ENCODE data around the gene COL27A1.
"Not testable (repeated sequence)": the region's sequence is repeated elsewhere in the genome, so short reads cannot be mapped to it uniquely, and the experiment has no call there.

COL27A1 gene

DNA sequence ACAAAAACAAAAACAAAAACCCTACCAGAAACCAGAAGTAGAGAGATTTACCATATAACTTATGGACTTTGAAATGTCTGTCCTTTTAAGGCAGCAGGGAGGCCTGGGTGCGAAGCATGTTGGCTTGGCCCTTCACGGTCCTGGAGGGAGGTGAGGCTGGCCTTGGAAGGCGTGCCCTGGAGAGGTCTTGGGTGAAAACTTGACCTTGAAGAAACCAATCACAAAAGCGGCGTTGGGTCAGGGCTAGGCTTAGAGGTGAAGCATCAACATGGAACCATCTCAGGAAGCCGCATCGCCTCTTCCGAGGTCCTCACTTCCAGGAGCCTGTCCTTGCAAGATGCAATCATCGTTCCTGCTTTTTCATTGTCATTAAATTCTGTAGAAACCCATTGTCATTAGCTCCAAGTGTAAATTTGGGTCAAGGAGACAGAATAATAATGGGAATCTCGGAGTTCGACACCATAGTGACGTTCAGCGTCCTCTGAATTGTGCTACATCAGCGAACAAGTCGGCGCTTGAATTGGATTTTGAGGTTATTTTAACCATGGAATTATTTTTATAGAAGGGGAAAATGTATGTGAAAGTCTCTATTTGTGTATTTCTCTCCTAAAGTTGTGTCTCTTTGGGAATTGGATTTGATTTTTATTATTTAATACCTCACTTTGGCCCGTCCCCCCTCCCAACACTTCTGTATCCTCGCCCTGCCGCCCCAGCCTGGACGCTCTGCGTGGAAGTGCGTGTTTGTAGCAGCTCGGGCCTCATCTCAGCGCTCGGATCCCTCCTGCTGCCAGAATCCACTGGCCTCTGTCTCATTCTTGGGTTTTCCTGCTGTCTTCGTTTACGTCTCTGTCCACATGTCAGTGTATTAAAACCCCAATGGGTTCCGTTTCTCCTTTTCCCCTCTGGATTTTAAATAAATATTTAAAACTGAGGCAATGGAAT is 156.5 kb downstream of the COL27A1 start:
- no peak for DNase-seq

DNA sequence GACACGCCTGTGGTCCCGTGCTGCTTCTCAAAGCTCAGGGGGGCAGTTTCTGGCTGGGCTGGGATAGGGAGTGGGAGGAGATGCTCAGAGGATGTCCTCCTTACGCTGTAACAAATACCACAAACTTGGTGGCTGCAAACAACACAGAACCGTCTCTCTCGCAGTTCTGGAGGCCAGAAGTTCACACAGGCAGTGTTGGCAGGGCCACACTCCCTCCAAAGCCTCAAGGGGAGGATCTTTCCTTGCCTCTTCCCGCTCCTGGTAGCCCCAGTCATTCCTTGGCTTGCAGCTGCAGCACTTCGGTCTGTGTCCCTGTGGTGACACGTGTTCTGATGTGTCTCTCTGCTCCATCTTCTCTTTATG is 157.2 kb downstream of the COL27A1 start:
- no peak for DNase-seq

- DNase-seq: no peak
Observed at GRCh38 chr9:114313186-114313585, 157.8 kb downstream of the COL27A1 start.

GRCh38 chr9:114314256-114314867 is 159.0 kb downstream of the COL27A1 start:
- DNase-seq: no peak

DNA sequence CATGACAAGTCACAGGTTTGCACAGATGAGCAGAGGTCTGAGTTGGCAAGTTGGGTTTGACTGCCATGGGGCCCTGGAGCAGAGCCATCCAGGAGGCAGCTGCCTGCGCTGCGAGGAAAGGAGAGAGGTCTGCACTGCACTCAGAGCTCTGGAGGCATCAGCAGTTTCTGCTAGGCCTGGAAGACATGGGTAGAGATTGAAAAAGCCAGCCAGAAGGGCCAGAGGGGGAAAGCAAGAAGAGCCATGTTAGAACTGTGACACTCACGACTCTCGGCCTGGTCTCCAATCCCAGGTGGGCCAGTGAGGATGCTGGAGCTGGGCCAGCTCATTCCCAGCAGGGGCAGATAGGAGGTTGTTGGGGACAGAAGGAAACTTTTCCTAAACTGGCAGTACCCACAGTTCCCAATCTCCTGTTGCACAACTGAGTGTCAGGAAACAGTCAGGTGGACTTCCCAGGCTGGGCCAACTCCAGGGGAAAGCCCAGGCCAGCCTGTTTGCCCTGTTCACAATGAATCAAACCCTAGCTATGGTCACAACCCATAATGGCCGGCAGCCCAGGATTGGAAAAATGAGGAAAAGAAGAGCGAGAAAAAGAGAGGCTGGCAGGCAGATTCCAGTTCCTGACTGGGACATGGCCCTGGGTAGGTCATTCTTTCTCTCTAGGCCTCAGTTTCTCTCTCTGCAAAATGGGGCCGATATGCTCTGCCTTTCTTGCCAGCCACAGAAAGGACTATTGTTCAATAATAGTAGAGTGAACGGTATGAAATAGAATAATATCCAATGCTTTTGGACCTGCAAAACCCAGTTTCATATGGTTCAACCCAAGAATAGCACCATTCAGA is 159.8 kb downstream of the COL27A1 start:
- no peak for DNase-seq

GRCh38 chr9:114315723-114316363 is 160.5 kb downstream of the COL27A1 start:
- no peak for DNase-seq

DNA sequence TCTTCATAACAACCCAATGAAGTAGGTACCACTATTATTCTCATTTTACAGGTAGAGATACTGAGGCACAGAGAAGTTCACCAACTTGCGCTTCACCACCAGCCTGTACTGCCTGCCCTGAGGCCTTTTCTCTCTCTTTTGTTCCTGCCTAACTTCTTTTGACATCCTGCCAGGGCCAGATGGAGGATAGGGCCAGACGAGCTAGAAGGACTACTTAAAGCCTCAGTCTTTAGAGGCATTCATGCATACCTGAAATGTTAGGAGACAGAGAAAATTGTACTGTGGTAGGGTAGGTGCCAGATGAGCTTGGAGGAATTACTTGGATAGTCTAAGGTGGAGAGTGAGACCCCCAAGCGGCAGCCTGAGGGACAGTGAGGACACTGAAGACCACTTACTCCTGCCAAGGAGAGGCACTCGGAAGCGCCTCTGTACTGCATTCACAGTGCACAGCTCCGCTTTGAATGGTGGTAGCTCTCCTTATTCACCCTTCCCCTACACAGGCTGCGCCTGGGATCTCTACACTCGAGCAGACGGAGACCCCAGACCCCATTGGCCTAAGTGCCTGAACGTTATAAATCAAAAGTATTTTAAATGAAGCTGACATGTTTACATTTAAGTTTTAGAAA is 161.4 kb downstream of the COL27A1 start:
- no peak for DNase-seq

DNA sequence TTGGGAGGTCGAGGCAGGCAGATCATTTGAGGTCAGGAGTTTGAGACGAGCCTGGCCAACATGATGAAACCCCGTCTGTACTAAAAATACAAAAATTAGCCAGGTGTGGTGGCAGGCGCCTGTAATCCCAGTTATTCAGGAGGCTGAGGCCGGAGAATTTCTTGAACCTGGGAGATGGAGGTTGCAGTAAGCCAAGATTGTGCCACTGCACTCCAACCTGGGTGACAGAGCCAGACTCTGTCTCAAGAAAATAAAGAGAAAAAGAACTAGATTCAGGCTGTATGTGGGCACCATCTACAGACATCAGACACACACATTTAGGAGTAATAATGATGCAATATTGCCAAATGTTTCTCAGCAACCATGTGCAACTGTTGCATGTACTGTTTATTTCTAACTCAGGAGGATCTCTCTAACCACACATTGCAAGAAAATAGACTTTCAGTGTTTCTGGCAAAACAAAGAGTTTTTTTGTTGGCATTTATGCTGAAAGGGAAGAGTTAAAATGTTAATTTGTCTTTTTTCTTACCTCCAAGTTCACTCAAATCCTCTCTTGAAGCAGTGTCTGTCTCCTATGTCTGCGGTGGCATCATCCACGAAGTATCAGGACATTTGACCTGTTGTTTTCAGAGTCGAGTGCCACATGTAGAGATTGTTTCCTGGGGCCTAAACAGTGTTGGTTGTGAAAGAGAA is 162.5 kb downstream of the COL27A1 start:
- no peak for DNase-seq

DNA sequence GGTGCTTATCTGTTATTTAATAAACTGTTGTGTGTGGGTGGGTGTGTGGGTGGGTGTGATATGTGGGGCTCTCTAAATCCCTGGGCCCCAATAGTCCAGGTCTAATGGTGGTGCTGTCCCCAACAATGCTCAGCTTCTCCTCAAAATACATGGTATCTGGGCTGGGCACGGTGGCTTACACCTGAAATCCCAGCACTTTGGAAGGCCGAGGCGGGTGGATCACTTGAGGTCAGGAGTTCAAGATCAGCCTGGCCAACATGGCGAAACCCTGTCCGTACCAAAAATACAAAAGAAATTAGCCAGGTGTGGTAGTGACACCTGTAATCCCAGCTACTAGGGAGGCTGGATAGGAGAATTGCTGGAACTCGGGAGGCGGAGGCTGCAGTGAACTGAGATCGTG is 163.1 kb downstream of the COL27A1 start:
- no peak for DNase-seq

- no peak for DNase-seq
Observed at GRCh38 chr9:114319147-114319546, 163.8 kb downstream of the COL27A1 start.

DNA sequence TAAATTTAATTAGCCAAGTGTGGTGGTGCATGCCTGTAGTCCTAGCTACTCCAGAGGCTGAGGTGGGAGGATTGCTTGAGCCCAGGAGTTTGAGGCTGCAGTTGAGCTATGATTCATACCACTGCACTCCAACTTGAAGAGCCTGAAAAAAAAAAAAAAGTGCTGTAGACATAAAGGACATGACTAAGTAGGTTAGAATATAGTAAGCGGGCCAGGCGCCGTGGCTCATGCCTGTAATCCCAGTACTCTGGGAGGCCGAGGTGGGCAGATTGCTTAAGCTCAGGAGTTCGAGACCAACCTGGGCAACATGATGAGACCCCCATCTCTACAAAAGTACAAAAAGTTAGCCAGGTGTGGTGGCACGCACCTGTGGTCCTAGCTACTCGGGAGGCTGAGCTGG is 165.4 kb downstream of the COL27A1 start:
- not testable (repeated sequence) for DNase-seq

- DNase-seq: no peak
Observed at GRCh38 chr9:114321759-114322158, 166.4 kb downstream of the COL27A1 start.

DNA sequence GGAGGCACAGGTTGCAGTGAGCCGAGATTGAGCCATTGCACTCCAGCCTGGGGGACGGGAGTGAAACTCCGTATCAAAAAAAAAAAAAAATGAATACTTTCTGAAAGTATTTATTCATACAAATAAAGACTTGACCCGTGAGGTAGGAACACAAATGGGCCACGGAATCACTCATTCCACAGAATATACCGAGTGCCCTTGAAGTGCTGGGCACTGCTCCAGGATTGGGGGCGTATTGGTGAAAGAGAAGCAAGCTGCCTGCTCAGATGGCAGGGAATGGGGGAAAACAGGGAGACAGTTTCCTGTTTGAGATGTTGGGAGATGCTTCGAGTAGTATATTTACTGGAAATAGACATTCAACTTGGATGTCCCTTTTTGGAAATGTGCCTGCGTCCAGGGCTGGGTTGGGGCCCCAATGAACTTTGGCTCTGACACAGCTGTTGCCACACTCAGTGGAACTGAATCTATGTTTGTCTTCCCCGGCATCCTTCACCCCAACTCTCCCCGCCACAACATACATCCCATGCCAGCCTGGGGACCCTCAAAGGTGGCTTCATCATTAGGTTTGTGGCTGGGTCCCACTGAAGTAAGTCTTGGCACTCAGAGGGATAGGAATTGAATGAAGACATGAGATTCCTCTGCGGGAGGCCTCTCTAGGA is 167.0 kb downstream of the COL27A1 start:
- DNase-seq: not testable (repeated sequence)

DNA sequence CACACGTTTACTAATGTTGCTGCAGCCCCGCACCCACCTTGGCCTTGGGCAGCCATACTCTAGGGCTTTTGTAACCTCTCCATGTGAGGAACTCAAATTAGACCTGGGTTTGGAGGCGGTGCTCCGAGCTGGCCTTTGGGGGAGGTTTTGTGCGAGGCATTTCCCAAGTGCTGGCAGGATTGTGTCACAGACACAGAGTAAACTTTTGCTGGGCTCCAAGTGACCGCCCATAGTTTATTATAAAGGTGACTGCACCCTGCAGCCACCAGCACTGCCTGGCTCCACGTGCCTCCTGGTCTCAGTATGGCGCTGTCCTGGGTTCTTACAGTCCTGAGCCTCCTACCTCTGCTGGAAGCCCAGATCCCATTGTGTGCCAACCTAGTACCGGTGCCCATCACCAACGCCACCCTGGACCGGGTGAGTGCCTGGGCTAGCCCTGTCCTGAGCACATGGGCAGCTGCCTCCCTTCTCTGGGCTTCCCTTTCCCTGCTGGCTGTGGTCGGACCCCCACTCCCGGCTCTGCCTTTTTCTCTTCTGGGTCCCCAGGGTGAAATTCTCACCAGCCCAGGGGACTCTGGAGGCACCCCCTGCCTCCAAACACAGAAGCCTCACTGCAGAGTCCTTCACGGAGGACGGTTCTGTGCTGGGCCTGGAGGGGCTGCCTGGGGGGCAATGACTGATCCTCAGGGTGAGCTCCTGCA is 167.6 kb downstream of the COL27A1 start, which contains the start of gene ORM1:
Gene ORM1, plus strand, starts transcription at position 268 of the 701 bp plus-strand sequence. Its CDS starts 36 bp downstream, at position 304.
- not testable (repeated sequence) for DNase-seq

- DNase-seq: not testable (repeated sequence)
Observed at GRCh38 chr9:114323849-114324248, 168.5 kb downstream of the COL27A1 start.

DNA sequence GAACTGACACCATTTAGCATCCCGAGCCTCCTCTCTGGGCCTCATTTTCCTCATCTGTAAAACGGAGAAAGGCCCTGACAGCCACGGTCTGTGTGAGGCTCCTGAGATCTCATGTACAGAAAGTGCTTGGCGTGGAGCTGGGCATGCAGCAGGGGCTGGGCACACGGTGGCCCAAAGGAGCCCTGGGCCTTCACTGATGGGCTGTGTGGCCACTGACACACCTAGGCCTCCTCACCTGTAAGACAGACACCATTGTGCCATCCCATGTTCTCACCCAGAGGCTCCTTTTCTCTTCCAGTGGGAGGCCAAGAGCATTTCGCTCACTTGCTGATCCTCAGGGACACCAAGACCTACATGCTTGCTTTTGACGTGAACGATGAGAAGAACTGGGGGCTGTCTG is 169.2 kb downstream of the COL27A1 start:
- no peak for DNase-seq

GRCh38 chr9:114324965-114325364 is 169.6 kb downstream of the COL27A1 start:
- not testable (repeated sequence) for DNase-seq

DNA sequence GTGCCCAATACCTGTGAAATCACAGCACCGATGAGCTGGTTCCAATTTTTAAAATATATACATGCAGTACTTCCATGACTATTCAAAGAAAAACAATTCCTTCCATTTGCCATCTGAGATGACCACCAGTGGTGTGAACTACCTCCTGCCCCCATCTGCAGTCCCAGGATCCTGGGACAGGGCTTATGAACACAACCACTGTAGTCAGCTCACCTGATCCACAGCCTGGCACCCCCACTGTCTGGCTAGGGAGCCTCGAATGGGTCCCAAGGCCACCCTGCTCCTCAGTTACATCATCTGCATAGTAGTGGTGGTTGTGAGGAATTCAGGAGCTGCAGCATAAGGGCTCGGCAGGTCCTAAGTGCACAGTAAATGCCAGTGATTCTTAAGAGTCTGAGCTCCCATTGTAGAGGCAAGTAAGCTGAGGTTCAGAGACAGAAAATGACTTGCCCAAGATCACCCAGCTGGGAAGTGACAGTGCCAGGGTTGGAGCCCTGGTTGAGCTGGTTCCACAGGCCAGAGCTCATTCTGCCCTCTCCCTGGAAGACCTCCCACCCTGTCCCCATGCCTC is 170.4 kb downstream of the COL27A1 start:
- DNase-seq: not testable (repeated sequence)

GRCh38 chr9:114327749-114328148 is 172.4 kb downstream of the COL27A1 start:
- no peak for DNase-seq

DNA sequence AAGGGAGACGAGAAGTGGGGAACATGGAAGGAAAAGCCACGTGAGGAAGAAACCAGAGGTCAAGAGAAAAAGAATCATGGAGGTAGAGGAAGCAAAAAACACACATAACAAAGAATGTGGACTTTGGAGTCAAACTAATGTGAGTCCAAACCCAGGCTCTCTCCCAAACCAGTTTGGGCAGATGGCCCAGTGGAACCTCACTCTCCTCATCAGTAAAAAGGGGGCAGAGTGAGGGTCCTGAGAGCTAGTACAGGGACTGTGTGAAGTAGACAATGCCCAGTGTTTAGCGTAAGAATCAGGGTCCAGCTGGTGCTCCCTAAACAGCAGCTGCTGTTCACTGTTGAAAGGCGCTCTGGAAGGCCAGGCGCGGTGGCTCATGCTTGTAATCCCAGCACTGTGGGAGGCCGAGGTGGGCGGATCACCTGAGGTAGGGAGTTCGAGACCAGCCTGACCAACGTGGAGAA is 173.1 kb downstream of the COL27A1 start:
- DNase-seq: not testable (repeated sequence)

All from activated effector memory CD4-positive, alpha-beta T cell treated with Interleukin-2 at 50 U/mL for 16 hours (primary cell).